CD4-positive, CD25-positive, alpha-beta regulatory T cell (primary cell): ENCODE measurements around the gene APC. TPM values are rescaled to one million over a fixed set of nuclear protein-coding genes. Genes with fewer than 3 reads are reported as not detected.

ENCODE experiments used
- ATAC-seq, 2 donors: fragments of 150-1000 bp; cut with Tn5 transposase; one replicate each; pipeline ENCODE4 v1.10.0; 2021; ENCODE audit warnings: low read depth in 2 of 2, moderate number of reproducible peaks in 2 of 2, moderate library complexity in 1 of 2
- DNase-seq, 3 donors: peaks; one replicate each; pipeline versions ENCODE4 v3.0.0 to v3.0.0-alpha.2; 2012 to 2022; ENCODE audit warnings: mixed read lengths in 1 of 3
- H3K27ac ChIP-seq: one replicate; pipeline ENCODE4 v1.7.0; 2013; ENCODE audit warnings: mild to moderate bottlenecking, low read length; ENCODE audit not compliant: insufficient read depth, poor library complexity, severe bottlenecking
- H3K27me3 ChIP-seq: one replicate; pipeline ENCODE4 v1.7.0; 2013; ENCODE audit warnings: low read length; ENCODE audit not compliant: control insufficient read depth, insufficient read depth
- H3K36me3 ChIP-seq: one replicate; pipeline ENCODE4 v1.7.0; 2013; ENCODE audit warnings: mild to moderate bottlenecking, low read length, moderate library complexity; ENCODE audit not compliant: control insufficient read depth, insufficient read depth
- H3K4me1 ChIP-seq: 2 replicates; pipeline ENCODE4 v1.7.0; 2013; ENCODE audit warnings: mild to moderate bottlenecking, low read length; ENCODE audit not compliant: insufficient read depth, control insufficient read depth, poor library complexity, severe bottlenecking
- H3K4me3 ChIP-seq: one replicate; pipeline ENCODE4 v1.7.0; 2013; ENCODE audit warnings: low read depth, mild to moderate bottlenecking, low read length, moderate library complexity
- H3K9me3 ChIP-seq, 2 experiments: 1 replicate in 1 of 2; 2 replicates in 1 of 2; pipeline ENCODE4 v1.7.0; 2013; ENCODE audit warnings: low read length in 2 of 2, mild to moderate bottlenecking in 1 of 2, moderate library complexity in 1 of 2; ENCODE audit not compliant: control insufficient read depth in 2 of 2
- H3K27ac Mint-ChIP-seq, 3 donors: one replicate each; pipeline ENCODE4 v1.8.0; 2020 to 2022; ENCODE audit warnings: mild to moderate bottlenecking in 3 of 3, mixed read lengths in 3 of 3, moderate library complexity in 2 of 3
- H3K27me3 Mint-ChIP-seq: one replicate; pipeline ENCODE4 v1.8.0; 2022; ENCODE audit warnings: mild to moderate bottlenecking, mixed read lengths
- H3K36me3 Mint-ChIP-seq: one replicate; pipeline ENCODE4 v1.8.0; 2020; ENCODE audit warnings: mixed read lengths
- H3K4me1 Mint-ChIP-seq, 4 donors: one replicate each; pipeline ENCODE4 v1.8.0; 2020 to 2022; ENCODE audit warnings: mixed read lengths in 4 of 4, mild to moderate bottlenecking in 1 of 4
- H3K4me3 Mint-ChIP-seq, 4 donors: one replicate each; pipeline ENCODE4 v1.8.0; 2020 to 2022; ENCODE audit warnings: mild to moderate bottlenecking in 4 of 4, mixed read lengths in 4 of 4, moderate library complexity in 3 of 4
- H3K9me3 Mint-ChIP-seq, 7 donors: one replicate each; pipeline ENCODE4 v1.8.0; 2020 to 2022; ENCODE audit warnings: mixed read lengths in 7 of 7, mild to moderate bottlenecking in 3 of 7, moderate library complexity in 2 of 7
- polyA plus RNA-seq, 4 donors: library from polyadenylated mRNA; unstranded; fragments of 300-500 nt; fragmentation: Illumina TruSeq; gene quantifications; one replicate each; pipeline ENCODE4 v1.2.3, GENCODE V29; 2021
- total RNA-seq: library from RNA; stranded (reverse); gene quantifications from one replicate; pipeline ENCODE4 v1.2.3, GENCODE V29; 2022

APC gene
- total and polyA plus RNA-seq, 5 donors from 2014 or later = 7.6 to 40.5 (median 21.4) TPM

GRCh38 chr5:112758676-112759075 lies 21.0 kb downstream of the APC start:
- Mint-ChIP-seq H3K4me3 (no peak overlapping the region), H3K9me3 (no peaks in the 10 kb centered on the region), H3K36me3 (peaks cover 22% of the 10 kb centered on the region), H3K27ac (no peak overlapping the region), H3K4me1 (peaks cover 5 to 19% (median 11%) of the 10 kb centered on the region in 4 donors), H3K27me3 (no peaks in the 10 kb centered on the region)
- Histone ChIP-seq H3K27me3 (no peaks in the 10 kb centered on the region), H3K9me3 (no peaks in the 10 kb centered on the region), H3K4me3 (no peak overlapping the region), H3K4me1 (no peaks in the 10 kb centered on the region), H3K36me3 (peaks cover 2% of the 10 kb centered on the region), H3K27ac (no peak overlapping the region)
- DNase-seq (no peak), ATAC-seq (no peak)

GRCh38 chr5:112762113-112762810 lies 24.6 kb downstream of the APC start:
- Mint-ChIP-seq H3K27ac (no peak overlapping the region), H3K9me3 (peaks cover 0 to 2% (median 0%) of the 10 kb centered on the region in 7 donors), H3K4me1 (peaks cover 0 to 26% (median 7%) of the 10 kb centered on the region in 4 donors), H3K27me3 (no peaks in the 10 kb centered on the region), H3K4me3 (no peak overlapping the region), H3K36me3 (peaks cover 24% of the 10 kb centered on the region)
- Histone ChIP-seq H3K36me3 (peaks cover 5% of the 10 kb centered on the region), H3K27me3 (no peaks in the 10 kb centered on the region), H3K4me1 (no peaks in the 10 kb centered on the region), H3K4me3 (no peak overlapping the region), H3K27ac (no peak overlapping the region), H3K9me3 (no peaks in the 10 kb centered on the region)
- DNase-seq (no peak), ATAC-seq (no peak)

DNA sequence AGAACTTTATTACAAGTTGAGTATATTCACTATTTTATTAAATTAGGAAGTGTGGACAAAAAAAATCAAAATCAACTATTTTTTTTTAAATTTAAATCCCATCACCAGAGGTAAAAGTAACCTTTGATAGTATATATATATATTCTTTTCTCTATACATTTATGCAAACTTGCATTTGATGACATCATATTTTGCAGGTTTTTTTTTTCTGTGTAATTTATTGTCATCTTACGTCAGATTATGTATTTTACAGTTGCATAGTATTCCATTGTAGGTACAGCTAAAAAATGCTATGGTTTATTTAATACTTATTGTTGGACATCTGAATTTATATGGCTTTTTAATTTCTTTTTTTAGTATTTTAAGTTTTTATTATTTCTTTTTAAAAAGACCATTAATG lies 25.5 kb downstream of the APC start:
- Mint-ChIP-seq H3K4me3 (no peak overlapping the region), H3K27me3 (no peaks in the 10 kb centered on the region), H3K9me3 (peaks cover 0 to 2% (median 0%) of the 10 kb centered on the region in 7 donors), H3K27ac (no peak overlapping the region), H3K4me1 (peaks cover 0 to 20% (median 3%) of the 10 kb centered on the region in 4 donors), H3K36me3 (peaks cover 24% of the 10 kb centered on the region)
- Histone ChIP-seq H3K36me3 (peaks cover 14% of the 10 kb centered on the region), H3K27ac (no peak overlapping the region), H3K4me3 (no peak overlapping the region), H3K4me1 (no peaks in the 10 kb centered on the region), H3K27me3 (no peaks in the 10 kb centered on the region), H3K9me3 (no peaks in the 10 kb centered on the region)
- ATAC-seq (no peak), DNase-seq (no peak)

GRCh38 chr5:112772124-112772523 lies 34.4 kb downstream of the APC start:
- Mint-ChIP-seq H3K4me3 (no peak overlapping the region), H3K36me3 (peaks cover 9% of the 10 kb centered on the region), H3K4me1 (peaks cover 0 to 3% (median 1%) of the 10 kb centered on the region in 4 donors), H3K27ac (no peak overlapping the region), H3K27me3 (no peaks in the 10 kb centered on the region), H3K9me3 (no peaks in the 10 kb centered on the region)
- H3K9me3 ChIP-seq = no peaks in the 10 kb centered on the region
- peaks cover 47% of the 10 kb centered on the region for H3K36me3 ChIP-seq
- H3K27me3 ChIP-seq = no peaks in the 10 kb centered on the region
- H3K4me3 ChIP-seq = no peak overlapping the region
- ATAC-seq = no peak
- peak in 1 of 3 donors; percentile 23 for DNase-seq
- H3K4me1 ChIP-seq = no peaks in the 10 kb centered on the region
- H3K27ac ChIP-seq = no peak overlapping the region

- no peak overlapping the region for H3K27ac ChIP-seq
- peaks cover 45% of the 10 kb centered on the region for H3K36me3 ChIP-seq
- ATAC-seq (no peak), DNase-seq (no peak)
- no peaks in the 10 kb centered on the region for H3K27me3 ChIP-seq
- peaks cover 28% of the 10 kb centered on the region for H3K36me3 Mint-ChIP-seq
- no peak overlapping the region for H3K4me3 ChIP-seq
- no peak overlapping the region for H3K4me3 Mint-ChIP-seq
- H3K9me3 Mint-ChIP-seq = no peaks in the 10 kb centered on the region
- no peaks in the 10 kb centered on the region for H3K27me3 Mint-ChIP-seq
- H3K4me1 ChIP-seq = no peaks in the 10 kb centered on the region
- no peak overlapping the region for H3K27ac Mint-ChIP-seq
- H3K4me1 Mint-ChIP-seq = peaks cover 0 to under 1% (median 0%) of the 10 kb centered on the region in 4 donors
- no peaks in the 10 kb centered on the region for H3K9me3 ChIP-seq
Observed at GRCh38 chr5:112776301-112776856, 38.7 kb downstream of the APC start.

- H3K4me3 ChIP-seq = no peak overlapping the region
- H3K27me3 Mint-ChIP-seq = no peaks in the 10 kb centered on the region
- peaks cover 0 to 7% (median 0%) of the 10 kb centered on the region in 4 donors for H3K4me1 Mint-ChIP-seq
- no peaks in the 10 kb centered on the region for H3K9me3 ChIP-seq
- H3K4me3 Mint-ChIP-seq = no peak overlapping the region
- no peak overlapping the region for H3K27ac ChIP-seq
- ATAC-seq = no peak
- no peak overlapping the region for H3K27ac Mint-ChIP-seq
- no peaks in the 10 kb centered on the region for H3K9me3 Mint-ChIP-seq
- H3K27me3 ChIP-seq = no peaks in the 10 kb centered on the region
- peaks cover 46% of the 10 kb centered on the region for H3K36me3 ChIP-seq
- no peaks in the 10 kb centered on the region for H3K4me1 ChIP-seq
- no peak for DNase-seq
- peaks cover 43% of the 10 kb centered on the region for H3K36me3 Mint-ChIP-seq
Observed at GRCh38 chr5:112779531-112779930, 41.8 kb downstream of the APC start.

DNA sequence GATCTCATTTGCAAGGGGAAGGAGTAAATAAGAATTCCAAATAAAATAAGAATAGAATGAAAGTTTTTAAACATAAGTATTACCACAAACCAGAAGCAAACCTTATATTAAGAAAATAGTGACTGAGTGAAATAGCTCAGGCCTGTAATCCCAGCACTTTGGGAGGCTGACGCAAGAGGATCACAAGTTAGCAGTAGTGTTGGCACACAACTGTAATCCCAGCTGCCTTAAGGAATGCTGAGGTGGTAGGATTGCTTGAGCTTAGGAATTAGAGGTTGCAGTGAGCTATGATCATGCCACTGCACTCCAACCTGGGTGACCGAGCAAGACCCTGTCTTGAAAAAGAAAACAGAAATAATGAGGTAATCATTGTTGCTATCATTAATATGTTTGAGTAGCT lies 47.0 kb downstream of the APC start:
- ATAC-seq (no peak), DNase-seq (no peak)
- peaks cover 0 to 7% (median 0%) of the 10 kb centered on the region in 4 donors for H3K4me1 Mint-ChIP-seq
- H3K36me3 ChIP-seq = peaks cover 30% of the 10 kb centered on the region
- H3K27me3 Mint-ChIP-seq = no peaks in the 10 kb centered on the region
- no peak overlapping the region for H3K4me3 Mint-ChIP-seq
- H3K4me3 ChIP-seq = no peak overlapping the region
- H3K4me1 ChIP-seq = no peaks in the 10 kb centered on the region
- H3K9me3 ChIP-seq = no peaks in the 10 kb centered on the region
- peaks cover 35% of the 10 kb centered on the region for H3K36me3 Mint-ChIP-seq
- no peaks in the 10 kb centered on the region for H3K9me3 Mint-ChIP-seq
- H3K27me3 ChIP-seq = no peaks in the 10 kb centered on the region
- H3K27ac Mint-ChIP-seq = no peak overlapping the region
- no peak overlapping the region for H3K27ac ChIP-seq

- Mint-ChIP-seq H3K4me1 (peaks cover 0 to 7% (median 0%) of the 10 kb centered on the region in 4 donors), H3K27ac (no peak overlapping the region), H3K9me3 (no peaks in the 10 kb centered on the region), H3K4me3 (no peak overlapping the region), H3K27me3 (no peaks in the 10 kb centered on the region), H3K36me3 (peaks cover 23% of the 10 kb centered on the region)
- Histone ChIP-seq H3K9me3 (no peaks in the 10 kb centered on the region), H3K27ac (no peak overlapping the region), H3K4me3 (no peak overlapping the region), H3K36me3 (peaks cover 19% of the 10 kb centered on the region), H3K27me3 (no peaks in the 10 kb centered on the region), H3K4me1 (no peaks in the 10 kb centered on the region)
- ATAC-seq = no peak
- no peak for DNase-seq
Observed at GRCh38 chr5:112787261-112787660, 49.6 kb downstream of the APC start.
